Sigmoid colon (tissue), 7 donors: ENCODE measurements around the gene PLA2G5. TPM values are rescaled to one million over a fixed set of nuclear protein-coding genes. Genes with fewer than 3 reads are reported as not detected.
A peak's percentile ranks its signal among the peaks of the same experiment; 100 is the strongest.

ENCODE experiments used
- DNase-seq: peaks from one replicate; pipeline ENCODE4 v3.0.0-alpha.2; 2019
- H3K27ac ChIP-seq, 4 donors: fragments of 200-600 bp; sonication (generic); one replicate each; pipeline ENCODE4 v1.5.1; 2016 to 2019; ENCODE audit warnings: mild to moderate bottlenecking in 1 of 4
- H3K27me3 ChIP-seq, 3 donors: fragments of 200-600 bp; sonication (generic); one replicate each; pipeline ENCODE4 v1.5.1; 2019; ENCODE audit warnings: mild to moderate bottlenecking in 1 of 3
- H3K36me3 ChIP-seq, 4 donors: fragments of 200-600 bp; sonication (generic); one replicate each; pipeline ENCODE4 v1.5.1; 2016 to 2019
- H3K4me1 ChIP-seq, 4 donors: fragments of 200-600 bp; sonication (generic); one replicate each; pipeline ENCODE4 v1.5.1; 2017 to 2019
- H3K4me3 ChIP-seq, 4 donors: fragments of 200-600 bp; sonication (generic); one replicate each; pipeline ENCODE4 v1.5.1; 2017 to 2019; ENCODE audit warnings: mild to moderate bottlenecking in 2 of 4, moderate library complexity in 1 of 4
- H3K9me3 ChIP-seq, 4 donors: fragments of 200-600 bp in 3 of 4; sonication (generic) in 3 of 4; one replicate each; pipeline versions ENCODE4 v1.5.1 to v1.6.1; 2013 to 2019
- EP300 ChIP-seq, 4 donors: sonication (generic); formaldehyde crosslinking; IDR thresholded peaks; one replicate each; pipeline ENCODE4 v1.6.1; 2017; ENCODE audit warnings: antibody characterized with exemption in 4 of 4
- POLR2A ChIP-seq, 2 donors: fragments of 450-650 bp; IDR thresholded peaks; one replicate each; pipeline ENCODE4 v1.6.1; 2016; ENCODE audit warnings: antibody characterized with exemption in 2 of 2, mild to moderate bottlenecking in 2 of 2, moderate library complexity in 2 of 2
- POLR2AphosphoS5 ChIP-seq, 4 donors: sonication (generic); formaldehyde crosslinking; IDR thresholded peaks; one replicate each; pipeline ENCODE4 v1.6.1; 2017; ENCODE audit warnings: antibody characterized with exemption in 4 of 4
- WGBS, 2 donors: extraction: QIAGEN DNeasy Blood & Tissue Kit; methylation state at CpG; one replicate each; pipeline ENCODE4 v1.1.7; 2013; 5-methylcytosine and 5-hydroxymethylcytosine counted together
- intact Hi-C: fragments of 100-400 bp; cut with DNase I; formaldehyde crosslinking; loops from one replicate; pipeline ENCODE4 v1.15.1; 2023
- polyA plus RNA-seq, 3 donors: library from polyadenylated mRNA; stranded (reverse); fragments of 200-250 nt; gene quantifications; one replicate each; pipeline ENCODE4 v1.2.3, GENCODE V29; 2013
- total RNA-seq, 4 donors: library from RNA; depleted of rRNA; stranded (reverse); fragments of >200 nt; gene quantifications; one replicate each; pipeline ENCODE4 v1.1.0, GENCODE V29; 2016
- TF ChIP-seq, protein P1 (sequence below), 4 experiments: fragments of 450-650 bp in 3 of 4; fragments of 200-600 bp in 1 of 4; IDR thresholded peaks; one replicate each; pipeline ENCODE4 v1.5.1; 2016 to 2019; ENCODE audit warnings: antibody characterized with exemption in 4 of 4, mild to moderate bottlenecking in 3 of 4, moderate library complexity in 2 of 4
- donor health status: healthy with polysubstance abuse.
- donor health status: Bipolar disorder and iron deficiency.
- donor health status: healthy.

PLA2G5 gene
- total and polyA plus RNA-seq, 7 donors: 0.69 to 45.4 (median 18.6) TPM

- H3K9me3 ChIP-seq: no peaks in the 10 kb centered on the region
- no peak for DNase-seq
These were observed 53.9 kb downstream of the PLA2G5 start for GRCh38 chr1:20123722-20124455.

DNA sequence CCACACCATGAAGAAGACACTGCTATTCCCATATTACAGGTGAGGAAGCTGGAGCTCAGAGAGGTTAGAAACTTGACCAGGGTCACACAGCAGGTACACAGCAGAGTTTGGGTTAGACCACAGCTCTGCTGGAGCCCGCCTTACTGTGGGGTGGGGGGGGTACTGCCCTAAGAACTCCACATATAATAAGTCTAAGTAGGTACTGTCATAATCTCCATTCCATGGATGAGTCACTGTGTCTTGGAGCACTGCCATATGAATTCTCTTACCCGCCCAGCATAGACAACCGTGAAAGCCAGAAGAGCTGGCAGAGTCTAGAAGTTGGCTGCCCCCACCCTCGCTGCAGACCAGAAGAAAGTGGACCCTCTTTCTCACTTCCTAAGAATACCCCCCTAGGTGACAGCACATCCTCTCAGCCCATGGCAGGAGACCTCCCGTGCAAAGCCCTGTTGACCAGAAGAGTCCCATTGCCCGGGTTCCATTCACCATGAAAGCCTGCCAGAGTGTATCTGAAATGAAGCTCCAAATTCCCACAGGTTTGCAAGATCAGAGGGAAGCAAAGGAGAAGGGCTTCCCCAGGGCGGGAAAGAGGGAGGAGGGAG lies 54.6 kb downstream of the PLA2G5 start:
- 50 to 80% methylated on average over 7 of the region's 7 CpGs for WGBS, 2 donors
- Histone ChIP-seq H3K27ac (no peak overlapping the region), H3K27me3 (no peaks in the 10 kb centered on the region), H3K9me3 (no peaks in the 10 kb centered on the region), H3K36me3 (no peaks in the 10 kb centered on the region), H3K4me1 (peaks cover 0 to 12% (median 12%) of the 10 kb centered on the region in 4 donors), H3K4me3 (no peak overlapping the region)
- DNase-seq: peak; percentile 68
- intact Hi-C loops: no loop called here
- TF ChIP-seq, protein P1, sequence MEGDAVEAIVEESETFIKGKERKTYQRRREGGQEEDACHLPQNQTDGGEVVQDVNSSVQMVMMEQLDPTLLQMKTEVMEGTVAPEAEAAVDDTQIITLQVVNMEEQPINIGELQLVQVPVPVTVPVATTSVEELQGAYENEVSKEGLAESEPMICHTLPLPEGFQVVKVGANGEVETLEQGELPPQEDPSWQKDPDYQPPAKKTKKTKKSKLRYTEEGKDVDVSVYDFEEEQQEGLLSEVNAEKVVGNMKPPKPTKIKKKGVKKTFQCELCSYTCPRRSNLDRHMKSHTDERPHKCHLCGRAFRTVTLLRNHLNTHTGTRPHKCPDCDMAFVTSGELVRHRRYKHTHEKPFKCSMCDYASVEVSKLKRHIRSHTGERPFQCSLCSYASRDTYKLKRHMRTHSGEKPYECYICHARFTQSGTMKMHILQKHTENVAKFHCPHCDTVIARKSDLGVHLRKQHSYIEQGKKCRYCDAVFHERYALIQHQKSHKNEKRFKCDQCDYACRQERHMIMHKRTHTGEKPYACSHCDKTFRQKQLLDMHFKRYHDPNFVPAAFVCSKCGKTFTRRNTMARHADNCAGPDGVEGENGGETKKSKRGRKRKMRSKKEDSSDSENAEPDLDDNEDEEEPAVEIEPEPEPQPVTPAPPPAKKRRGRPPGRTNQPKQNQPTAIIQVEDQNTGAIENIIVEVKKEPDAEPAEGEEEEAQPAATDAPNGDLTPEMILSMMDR (IDR thresholded peaks at IDR 0.05): no peak
- peak in 1 of 4 donors; percentile 29 for TF ChIP-seq POLR2AphosphoS5 (IDR thresholded peaks at IDR 0.05)

More at GRCh38 chr1:20123722-20124455, 53.9 kb downstream of the PLA2G5 start:
- Histone ChIP-seq H3K4me1 (peaks cover 0 to 12% (median 12%) of the 10 kb centered on the region in 4 donors), H3K4me3 (no peak overlapping the region), H3K27me3 (no peaks in the 10 kb centered on the region), H3K36me3 (no peaks in the 10 kb centered on the region), H3K27ac (no peak overlapping the region)
- TF ChIP-seq, protein P1 (IDR thresholded peaks at IDR 0.05): no peak
- TF ChIP-seq POLR2AphosphoS5 (IDR thresholded peaks at IDR 0.05): no peak
- TF ChIP-seq EP300 (IDR thresholded peaks at IDR 0.05): no peak
- no peak for TF ChIP-seq POLR2A (IDR thresholded peaks at IDR 0.05)
- 53 to 60% methylated on average over 10 of the region's 10 CpGs for WGBS, 2 donors
- intact Hi-C loops: no loop called here

- WGBS, 2 donors: 83 to 87% methylated on average over 10 of the region's 10 CpGs
- no peaks in the 10 kb centered on the region for H3K9me3 ChIP-seq
- no peaks in the 10 kb centered on the region for H3K36me3 ChIP-seq
- H3K4me3 ChIP-seq: no peak overlapping the region
- TF ChIP-seq POLR2AphosphoS5 (IDR thresholded peaks at IDR 0.05) (no peak), EP300 (IDR thresholded peaks at IDR 0.05) (no peak), POLR2A (IDR thresholded peaks at IDR 0.05) (no peak)
- TF ChIP-seq, protein P1 (IDR thresholded peaks at IDR 0.05): no peak
- H3K4me1 ChIP-seq: peaks cover 0 to 12% (median 12%) of the 10 kb centered on the region in 4 donors
- intact Hi-C loops: no loop called here
- H3K27me3 ChIP-seq: no peaks in the 10 kb centered on the region
- DNase-seq: peak; percentile 19
- no peak overlapping the region for H3K27ac ChIP-seq
These were observed 55.1 kb downstream of the PLA2G5 start for GRCh38 chr1:20125100-20125499.

DNA sequence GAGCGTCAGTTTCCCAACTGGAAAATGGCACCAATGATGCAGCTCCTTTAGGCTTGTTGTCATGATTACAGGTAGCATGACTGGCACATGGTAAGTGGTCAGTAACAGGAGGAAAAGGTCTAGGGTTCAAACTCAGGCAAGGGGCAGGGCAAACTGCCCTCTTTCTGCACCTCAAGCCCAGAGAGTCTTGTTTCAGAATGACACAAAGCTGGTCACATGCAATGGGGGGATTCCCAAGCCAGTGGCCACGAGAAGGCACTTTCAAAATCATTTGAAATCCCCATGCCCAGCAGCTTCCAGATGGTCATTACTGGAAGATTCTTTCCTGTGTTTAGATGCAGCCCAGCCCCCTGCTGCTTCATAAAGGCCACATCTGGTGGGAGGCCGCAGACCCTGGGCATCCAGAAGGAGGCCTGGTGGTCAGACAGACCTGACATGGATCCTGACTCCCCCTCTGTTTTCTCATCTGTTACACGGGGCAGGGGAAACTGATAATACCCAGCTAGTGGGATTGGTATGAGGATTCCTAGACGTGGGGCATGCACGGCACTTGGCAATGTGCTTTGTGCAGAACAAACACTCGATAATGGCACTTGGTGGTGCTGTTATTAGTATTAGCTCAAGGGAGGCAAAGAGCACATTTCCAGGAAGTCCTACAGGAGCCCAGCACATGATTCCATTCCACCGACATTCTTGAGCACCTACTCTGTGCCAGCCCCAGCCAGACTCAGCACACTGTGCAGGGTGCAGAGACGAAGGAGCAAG lies 56.2 kb downstream of the PLA2G5 start:
- Histone ChIP-seq H3K9me3 (no peaks in the 10 kb centered on the region), H3K27ac (no peak overlapping the region), H3K27me3 (no peaks in the 10 kb centered on the region), H3K4me1 (peaks cover 0 to 12% (median 12%) of the 10 kb centered on the region in 4 donors), H3K36me3 (no peaks in the 10 kb centered on the region), H3K4me3 (no peak overlapping the region)
- intact Hi-C loops: no loop called here
- TF ChIP-seq, protein P1 (IDR thresholded peaks at IDR 0.05): no peak
- TF ChIP-seq POLR2AphosphoS5 (IDR thresholded peaks at IDR 0.05) (no peak), EP300 (IDR thresholded peaks at IDR 0.05) (no peak), POLR2A (IDR thresholded peaks at IDR 0.05) (no peak)
- 76 to 83% methylated on average over 9 of the region's 9 CpGs for WGBS, 2 donors
- DNase-seq: peak; percentile 14
